Activated T-cell treated with anti-CD3 and anti-CD28 coated beads, Interleukin-2, amount 50 U/mL, for 1 hour (primary cell): ENCODE data around the gene ASXL3.

Source experiments
- DNase-seq: peaks from one replicate; pipeline ENCODE4 v3.0.0-alpha.2; 2020

Gene ASXL3

DNA sequence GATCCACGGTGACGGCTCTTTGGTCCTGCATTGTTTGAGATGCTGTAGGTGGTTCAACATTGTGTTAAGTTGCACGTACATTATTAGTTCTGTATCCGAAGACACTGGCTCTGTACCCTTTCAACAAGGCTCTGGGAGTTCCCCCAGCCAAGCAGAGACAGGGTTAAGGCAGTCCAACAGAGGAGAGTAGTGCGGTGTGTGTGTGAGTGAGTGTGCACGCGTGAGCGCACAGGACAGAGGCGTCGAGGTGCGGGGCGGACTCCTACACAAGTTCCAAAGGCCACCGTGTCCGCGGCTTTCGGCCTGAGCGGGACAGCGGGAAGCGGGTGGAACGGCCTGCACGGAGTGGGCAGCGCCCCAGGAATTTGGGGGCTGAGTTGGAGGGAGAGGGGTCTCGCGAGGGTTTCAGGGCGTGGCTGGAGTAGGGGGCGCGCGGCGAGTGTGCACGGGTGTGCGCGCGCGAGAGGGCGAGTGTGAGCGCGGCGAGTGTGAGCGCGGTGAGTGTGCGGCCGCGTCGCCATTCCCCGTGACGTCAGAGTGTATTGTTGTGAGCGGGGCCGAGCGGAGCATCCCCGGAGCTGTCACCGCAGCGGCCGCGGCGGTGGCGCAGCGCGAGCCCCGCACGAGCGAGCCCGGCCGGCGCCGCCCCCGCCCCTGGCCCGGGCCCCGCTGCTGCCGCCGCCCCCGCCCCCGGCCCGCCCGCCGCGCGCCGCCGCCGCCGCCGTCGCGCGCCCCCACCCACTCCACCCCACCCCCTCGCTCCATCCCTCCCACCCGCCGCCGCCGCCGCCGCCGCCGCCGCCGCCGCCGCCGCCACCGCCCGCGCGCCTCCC lies at the start of gene ASXL3:
Gene ASXL3, plus strand, starts transcription at position 535 of the 833 bp plus-strand sequence. CDS start 413 bp downstream, outside the sequence.
- no peak for DNase-seq

DNA sequence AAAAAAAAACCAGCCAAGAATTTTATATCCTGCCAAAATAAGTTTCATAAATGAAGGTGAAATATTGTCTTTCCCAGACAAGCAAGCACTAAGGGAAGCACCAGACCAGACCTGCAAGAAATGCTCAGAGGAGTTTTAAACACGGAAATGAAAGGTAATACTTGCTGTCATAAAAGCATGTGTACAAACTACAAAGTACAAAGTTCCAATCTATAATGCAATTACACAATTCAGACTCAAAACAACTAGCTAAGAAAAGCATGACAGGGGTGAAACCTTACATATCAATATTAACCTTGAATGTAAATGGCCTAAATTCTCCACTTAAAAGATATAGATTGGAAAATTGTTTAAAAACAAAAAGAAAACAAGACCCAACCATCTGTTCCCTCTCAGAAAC lies 45.0 kb upstream of the ASXL3 start:
- DNase-seq: no peak

DNA sequence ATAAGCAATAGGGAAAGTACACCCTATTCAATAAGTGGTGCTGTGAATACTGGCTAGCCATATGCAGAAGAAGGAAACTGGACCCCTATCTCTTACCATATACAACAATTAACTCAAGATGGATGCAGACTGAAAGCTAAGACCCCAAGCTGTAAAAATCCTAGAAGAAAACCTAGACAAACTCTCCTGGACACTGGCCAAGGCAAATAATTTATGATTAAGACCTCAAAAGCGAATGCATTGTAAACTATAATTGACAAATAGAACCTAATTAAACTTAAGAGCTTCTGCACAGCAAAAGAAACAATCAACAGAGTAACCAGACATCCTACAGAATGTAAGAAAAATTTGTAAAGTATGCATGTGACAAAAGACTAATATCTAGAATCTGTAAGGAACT lies 41.1 kb upstream of the ASXL3 start:
- no peak for DNase-seq

DNA sequence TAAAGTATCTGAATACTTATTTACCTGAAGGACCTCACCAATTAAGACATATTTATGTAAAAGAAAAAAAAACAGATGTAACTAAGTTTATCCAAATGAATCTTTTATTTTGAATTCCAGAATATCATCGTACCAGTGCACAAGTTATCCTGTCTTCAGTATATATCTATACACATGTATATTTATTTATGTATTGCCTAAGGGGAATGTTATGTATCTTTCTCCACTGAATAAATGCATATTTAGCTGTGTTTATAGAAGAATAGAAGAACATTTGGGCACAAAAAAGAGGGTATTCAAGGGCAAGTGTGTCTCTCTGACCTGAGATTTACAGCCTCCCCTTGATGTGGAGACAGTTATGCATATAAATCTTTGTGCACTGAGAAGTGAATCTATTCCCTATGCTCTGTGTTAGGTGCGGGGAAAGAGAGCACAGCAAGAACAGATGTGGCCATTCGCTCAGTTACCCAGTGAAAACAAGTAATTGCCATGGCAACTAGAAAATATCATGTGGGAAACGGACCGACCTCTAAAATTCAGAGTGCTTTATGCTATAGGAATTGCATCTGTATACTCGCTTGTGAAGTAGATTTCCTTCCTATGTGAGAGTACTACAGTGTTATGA lies 39.5 kb upstream of the ASXL3 start:
- DNase-seq: no peak

DNA sequence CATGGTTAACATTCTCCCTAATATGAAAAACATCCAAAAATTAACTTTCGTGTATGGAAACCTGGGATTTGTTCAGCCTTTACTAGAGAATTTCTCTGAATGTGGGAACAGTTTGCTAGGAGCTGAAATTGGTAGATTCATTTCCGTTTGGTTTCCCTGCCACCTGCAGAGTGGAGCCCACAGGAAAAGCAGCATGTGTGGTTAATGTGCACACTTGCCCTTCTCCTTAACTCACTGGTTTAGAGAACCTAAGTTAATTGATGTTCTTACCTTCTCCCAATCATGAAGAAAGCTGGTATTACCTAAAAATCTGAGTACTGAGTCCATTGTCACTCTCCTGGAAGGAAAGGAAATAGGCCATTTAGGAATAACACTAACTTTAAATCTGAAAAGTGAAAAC lies 37.6 kb upstream of the ASXL3 start:
- DNase-seq: no peak

DNA sequence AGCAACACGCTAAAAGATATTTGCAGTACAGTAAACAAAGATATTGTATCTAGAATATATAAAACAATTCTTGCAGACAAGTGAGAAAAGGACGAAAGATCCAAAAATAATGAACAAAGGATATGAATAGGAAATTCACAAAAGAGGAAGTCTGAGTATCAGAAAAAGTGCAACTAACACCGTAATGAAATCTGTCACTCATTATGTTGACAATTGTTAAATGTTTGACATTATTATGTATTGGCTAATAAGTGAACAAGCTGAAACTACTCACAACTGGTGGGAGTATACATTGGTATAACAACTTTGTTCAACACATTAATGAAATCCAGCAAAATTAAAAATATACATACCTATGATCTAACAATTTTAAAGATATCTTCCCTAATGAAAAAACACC lies 36.7 kb upstream of the ASXL3 start:
- DNase-seq: no peak

DNA sequence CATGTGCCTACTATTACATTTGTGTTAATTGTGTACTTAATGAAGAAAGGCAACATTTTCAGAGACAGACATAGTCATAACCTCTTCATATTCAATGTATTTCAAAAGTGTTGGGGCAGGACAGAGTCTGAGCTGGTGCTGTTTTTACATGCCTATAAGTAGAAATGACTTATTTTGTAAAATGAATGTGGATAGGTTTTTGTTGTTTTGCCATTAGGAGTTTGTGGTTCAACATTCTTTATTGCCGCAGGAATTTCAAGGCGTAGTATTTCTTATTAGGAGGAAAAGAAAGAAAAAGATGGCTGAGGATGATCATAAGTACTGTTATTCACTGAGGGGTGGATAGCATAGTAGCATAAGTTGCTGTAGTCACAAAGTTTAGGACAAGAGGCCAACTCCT lies 21.2 kb upstream of the ASXL3 start:
- DNase-seq: no peak

DNA sequence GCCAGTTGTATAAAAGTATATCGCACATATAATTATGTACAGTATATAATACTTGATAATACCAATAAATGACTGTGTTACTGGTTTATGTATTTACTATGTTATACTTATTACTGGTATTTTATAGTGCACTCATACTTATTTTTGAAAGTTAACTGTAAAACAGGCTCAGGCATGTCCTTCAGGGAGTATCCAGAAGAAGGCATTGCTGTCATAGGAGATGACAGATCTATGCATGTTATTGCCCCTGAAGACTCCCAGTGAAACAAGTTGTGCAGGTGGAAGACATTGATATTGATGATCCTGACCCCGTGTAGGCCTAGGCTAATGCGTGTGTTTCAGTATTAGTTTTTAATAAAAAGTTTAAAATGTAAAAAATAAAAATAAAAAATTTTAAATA lies 20.3 kb upstream of the ASXL3 start:
- DNase-seq: no peak

DNA sequence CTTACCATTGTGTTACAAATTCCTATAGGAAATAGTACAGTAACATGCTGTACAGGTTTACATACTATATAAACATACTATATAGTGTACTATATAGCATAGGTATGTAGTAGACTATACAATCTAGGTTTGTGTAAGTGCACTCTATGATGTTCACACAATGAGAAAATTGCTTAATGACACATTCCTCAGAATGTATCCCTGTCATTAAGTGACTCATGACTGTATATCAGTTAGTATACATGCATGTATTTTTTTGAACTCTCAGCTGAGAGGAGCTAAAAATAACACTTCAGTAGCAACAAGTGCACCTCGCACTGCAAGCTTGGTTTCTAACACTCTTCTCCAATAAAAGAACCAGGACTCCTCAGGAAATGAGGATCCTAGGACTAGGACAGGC lies 19.5 kb upstream of the ASXL3 start:
- DNase-seq: no peak

DNA sequence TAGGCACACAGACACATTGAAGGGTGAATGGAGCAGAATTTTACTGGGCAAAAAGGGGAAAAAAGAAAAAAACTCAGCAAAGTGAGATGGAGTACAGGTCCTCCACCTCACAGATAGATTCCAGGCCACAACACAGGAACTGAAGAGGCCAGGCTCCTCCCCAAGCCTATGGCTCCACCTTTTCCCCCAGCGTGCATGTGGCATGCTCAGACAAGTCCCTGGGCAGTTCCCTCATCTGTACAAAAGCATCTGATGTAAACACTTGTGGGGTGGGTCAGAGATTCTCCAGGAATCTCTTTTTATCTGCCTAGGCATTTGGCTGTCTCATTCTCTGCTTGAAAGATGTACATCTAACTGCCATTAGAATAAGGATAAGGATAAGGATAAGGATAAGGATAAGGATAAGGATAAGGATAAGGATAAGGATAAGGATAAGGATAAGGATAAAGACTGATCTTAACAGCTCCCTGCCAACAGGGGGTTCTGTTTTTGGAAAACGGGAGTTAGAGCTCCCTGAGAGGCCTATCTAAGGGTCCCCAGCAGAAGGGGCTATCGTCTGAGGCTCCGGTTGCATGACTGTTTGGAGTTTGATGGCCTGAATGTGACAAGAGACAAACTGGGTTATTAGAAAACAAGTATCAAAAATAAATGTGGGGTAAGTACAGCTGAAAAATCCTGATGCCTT lies 17.2 kb upstream of the ASXL3 start:
- DNase-seq: no peak

DNA sequence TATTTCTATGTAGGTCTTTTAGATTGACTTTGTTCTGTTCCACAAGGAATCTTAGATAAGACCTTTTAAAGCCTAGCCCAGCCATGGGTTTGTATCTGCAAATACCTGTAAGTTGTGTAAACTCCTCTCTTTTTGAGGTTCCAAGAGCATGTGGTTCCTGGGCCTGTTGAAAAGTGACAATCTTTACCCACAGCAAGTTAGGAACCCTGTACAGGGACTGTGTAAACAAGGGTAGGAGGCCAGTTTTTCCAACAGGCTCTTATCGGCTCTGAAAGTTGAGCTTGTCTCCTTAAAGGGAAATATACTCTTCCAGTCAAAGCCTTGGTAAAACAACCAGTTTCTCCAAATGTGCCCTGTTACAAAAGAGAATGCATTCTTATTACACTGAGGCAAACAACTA lies 15.3 kb upstream of the ASXL3 start:
- DNase-seq: no peak

DNA sequence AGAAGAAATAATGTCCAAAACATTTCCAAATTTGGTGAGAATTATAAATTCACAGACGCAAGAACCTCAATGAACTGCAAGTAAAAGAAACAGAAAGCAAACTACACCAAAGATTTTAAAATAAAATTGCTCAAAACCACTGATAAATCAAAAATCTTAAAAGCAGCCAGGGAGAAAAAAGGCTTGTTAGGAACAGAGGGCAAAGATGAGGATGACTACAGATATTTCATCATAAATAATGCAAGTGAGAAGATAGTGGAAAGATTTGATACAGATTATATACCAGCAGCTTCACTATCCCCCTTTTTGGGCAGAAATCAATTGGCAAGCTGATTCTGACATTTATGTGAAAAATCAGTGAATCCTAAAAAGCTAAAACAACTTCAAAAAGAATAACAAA lies 10.3 kb upstream of the ASXL3 start:
- no peak for DNase-seq

DNA sequence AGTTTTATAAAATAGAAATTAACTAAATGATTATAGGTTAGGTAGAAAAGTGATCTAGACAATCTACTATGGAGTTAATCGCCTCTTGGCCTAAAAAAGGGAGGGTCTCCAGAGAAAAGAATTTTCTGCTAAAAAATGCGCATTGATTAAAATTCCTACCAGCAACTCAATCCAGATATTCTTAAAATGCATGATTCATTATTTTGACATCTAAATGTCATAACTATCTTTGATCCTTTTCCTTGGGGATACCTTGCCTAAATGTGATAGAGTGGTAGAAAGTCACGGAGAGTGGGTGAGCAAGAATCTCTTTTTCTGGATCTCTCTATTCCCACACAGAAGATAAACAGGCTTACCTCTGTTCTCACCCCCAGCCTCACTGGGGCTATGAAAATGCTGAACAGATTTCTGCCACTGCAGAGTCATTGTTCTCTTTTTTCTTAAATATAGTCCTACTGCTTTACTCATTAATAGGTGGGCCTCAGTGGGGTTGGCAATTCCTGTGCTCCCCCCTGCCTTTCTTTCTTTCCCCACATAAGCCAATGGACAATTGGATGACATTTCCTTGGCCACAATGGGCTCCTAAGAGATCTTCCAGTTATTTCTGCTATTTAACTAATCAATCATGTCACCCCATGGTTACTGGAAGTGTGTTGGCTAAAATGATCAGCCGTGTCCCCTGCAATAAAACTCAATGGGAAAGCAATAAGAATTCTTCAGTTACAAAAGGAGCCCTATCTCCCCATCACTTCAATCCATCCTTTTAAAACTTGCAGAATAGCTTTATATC lies 5.8 kb upstream of the ASXL3 start:
- DNase-seq: no peak

DNA sequence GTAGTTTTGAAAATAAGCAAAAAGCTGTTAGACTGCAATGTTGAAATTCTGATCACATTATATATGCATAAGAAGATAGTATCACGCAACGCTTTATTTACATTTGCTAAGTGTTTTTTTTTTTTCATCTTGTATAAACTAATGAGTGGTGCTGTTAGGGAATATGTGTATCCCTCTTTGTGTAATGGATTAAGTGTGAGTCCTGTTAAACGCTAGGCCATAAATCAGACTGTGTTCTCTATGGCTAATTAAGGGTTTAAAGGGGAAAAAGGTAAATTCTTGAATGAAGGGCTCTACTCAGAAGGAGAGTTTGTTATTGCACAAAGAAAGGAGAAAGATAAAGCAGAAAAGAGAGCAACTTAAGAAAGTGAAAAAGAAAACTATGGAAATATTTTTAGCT lies 4.8 kb upstream of the ASXL3 start:
- DNase-seq: no peak

DNA sequence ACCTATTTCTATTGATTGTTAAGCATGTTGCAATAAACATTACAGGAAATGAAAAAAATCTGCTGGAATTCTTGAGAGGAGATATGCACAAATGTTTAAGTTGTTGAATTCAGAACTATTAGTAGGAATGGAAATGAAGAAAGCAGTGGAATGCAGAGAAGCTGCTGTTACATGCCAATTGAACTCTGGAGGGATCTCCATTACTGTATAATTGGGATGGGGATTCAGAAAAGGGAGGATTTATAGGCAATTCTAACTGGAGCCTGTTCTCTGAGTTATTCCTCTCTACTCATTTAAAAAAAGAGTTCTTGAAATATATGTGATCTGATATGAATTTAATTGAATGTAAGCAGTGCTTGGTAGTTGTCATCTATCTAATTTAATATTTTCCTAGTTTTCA lies 2.6 kb upstream of the ASXL3 start:
- no peak for DNase-seq

DNA sequence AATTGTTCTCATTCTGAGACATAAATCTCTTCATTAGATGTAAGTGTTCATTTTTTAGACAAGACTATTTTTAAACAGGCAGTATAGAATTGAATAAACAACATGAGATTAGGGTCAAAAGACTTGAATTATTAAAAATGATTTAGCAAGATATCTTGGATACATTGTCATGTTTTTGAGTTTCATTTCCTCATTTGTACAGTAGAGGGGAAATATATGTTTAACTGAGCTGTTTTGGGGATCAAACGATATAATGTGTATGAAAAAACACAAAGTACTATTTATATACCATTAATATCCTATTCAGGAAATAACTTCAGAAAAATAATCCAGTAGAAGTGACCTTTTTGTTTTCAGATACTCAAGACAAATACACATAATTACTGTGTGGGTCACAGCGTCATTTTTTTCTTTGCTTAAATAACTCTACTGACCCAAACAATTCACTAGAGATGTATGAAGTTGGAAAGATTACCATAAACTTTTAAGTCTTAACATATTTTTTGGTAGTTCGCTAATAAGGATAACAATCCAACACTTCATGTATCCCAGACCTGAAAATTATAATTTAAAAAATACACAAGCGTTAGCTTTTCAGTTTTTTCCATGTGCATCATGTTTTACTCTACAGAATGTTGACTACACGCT lies 896 bp upstream of the ASXL3 start:
- DNase-seq: no peak

DNA sequence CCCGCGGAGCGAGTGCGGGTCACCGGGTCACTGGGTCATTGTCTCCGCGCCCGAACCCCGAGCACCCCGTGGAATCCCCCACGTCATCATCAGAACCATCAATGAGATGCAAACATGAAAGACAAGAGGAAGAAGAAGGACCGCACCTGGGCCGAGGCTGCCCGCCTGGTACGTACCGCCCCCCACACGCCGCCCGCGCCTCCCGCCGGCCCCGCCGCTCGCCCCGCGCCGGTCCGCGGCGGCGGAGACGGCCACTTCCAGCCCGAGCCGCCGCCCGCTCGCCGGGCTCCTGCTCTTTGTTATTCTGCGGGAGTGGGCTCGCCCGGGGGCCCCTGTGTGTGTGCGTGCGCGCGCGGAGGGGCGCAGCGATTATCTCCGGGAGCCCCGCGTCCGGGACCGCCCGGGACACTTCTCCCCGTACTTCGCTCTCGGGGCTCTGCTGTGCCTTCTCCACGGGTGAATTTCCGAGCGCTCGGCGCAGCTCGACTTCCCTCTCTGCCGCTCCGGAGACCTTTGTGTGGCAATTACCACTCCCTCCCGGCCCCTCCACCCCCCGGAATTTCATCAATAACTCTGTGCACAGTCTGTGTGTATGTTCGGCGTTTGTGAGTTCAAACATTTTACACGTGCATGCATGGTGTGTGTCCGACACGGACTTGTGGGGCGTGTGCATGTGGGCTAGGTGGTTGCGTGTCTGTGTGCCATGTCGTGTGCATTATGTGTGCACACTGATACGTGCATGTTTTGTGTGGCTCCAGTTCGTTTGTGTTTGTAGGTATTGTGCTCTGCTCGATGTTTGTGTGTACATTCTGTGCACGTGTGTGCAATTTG lies 714 bp downstream of the ASXL3 start:
- no peak for DNase-seq

DNA sequence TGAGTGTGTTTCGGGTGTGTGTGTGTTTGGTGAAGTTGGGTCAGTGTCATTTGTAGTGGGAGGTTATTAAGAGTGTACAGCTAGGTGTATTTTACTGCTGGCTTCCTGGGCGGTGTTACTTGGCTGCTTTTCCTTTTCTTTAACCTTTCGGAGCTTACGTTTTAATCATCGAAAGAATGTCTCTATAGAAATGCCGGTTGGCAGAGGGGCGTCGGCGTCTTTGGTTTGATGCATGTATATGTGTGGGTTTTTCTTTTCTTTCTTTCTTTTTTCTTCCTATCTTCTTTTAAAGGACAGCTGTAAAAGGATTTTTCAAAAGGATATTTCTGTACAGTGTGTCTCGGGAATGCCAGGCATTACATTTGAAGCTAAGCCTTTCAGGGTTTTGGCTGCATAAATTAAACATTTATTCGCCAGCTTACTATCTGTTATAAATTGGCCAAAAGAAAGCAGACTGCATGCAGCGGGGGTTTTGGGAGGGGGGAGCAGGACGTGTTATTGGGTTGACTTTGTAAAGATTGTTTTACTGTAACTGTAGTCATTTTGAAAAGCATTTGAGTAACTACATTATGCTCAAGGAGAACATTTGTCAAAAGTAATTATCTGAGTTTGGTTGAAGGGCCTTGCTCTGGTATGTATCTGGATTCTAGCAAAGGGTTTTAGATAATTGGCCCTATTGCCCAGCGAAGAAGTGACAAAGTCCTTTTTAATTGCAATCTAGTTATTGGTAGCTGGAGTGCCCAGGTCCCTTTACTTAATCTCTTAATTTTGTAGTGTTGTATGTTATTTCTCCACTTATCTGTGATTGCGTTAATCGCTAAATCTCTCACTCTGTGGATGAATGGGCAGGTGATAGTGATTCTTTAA lies 1.6 kb downstream of the ASXL3 start:
- DNase-seq: no peak

DNA sequence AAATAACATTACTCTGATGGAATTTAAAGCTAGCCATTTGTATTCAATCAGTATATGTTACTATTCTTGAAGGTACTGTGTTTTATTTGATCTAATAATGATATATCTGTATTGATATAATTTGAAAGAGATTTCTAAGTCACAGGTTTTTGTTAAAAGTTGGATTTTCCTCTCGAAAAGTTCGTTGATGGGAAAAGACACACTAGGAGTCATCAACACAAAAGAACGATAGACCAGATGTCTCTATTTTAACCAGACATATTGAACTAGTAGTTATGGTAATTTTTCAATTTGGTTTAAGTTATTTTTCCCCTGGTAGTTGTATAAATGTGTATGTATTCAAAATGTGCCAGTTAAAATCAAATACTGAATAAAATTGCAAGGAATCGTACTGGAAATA lies 2.5 kb downstream of the ASXL3 start:
- no peak for DNase-seq

DNA sequence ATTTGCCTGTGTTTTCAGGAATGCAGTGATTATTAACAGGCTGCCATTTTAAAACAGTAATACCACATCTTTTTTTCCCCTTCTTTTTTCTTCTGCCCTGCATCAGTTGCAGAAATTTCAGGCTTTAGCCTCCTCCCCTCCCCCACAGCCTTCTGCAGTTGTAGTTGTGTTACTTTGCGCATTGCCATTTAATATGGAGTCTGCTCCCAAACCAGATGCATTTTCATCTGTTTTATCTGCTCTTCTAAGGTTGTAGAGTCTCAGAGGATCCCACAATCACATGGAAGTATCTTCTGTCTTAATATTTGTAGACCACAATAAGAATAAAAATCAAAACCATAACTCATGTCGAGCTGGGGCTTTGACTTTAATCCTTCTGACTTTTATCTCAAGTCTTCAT lies 3.8 kb downstream of the ASXL3 start:
- DNase-seq: no peak

DNA sequence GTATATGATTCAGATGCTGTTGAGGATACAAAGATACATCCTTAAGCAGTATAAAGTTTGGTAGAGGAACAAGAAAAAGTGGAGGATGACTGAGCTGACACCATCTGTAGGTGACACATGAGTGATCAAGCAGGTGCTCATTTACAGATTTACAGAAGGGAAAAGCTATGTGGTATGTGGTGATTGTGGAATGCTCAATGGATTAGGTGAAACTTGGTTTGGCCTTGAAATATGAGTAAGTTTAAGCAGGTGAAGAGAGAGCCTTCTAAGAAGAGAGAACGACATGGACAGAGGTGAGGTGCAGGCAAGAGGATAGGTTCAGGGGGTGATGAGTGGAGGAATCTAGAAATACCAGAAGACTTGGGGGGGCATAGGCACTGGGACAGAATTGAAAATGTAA lies 5.9 kb downstream of the ASXL3 start:
- no peak for DNase-seq
